ENCODE results near the gene MACROD1. TPM values are rescaled to one million over a fixed set of nuclear protein-coding genes. Genes with fewer than 3 reads are reported as not detected.

The MACROD1 gene
- total RNA-seq = 5.6 and 7.8 TPM in 2 replicates

DNA sequence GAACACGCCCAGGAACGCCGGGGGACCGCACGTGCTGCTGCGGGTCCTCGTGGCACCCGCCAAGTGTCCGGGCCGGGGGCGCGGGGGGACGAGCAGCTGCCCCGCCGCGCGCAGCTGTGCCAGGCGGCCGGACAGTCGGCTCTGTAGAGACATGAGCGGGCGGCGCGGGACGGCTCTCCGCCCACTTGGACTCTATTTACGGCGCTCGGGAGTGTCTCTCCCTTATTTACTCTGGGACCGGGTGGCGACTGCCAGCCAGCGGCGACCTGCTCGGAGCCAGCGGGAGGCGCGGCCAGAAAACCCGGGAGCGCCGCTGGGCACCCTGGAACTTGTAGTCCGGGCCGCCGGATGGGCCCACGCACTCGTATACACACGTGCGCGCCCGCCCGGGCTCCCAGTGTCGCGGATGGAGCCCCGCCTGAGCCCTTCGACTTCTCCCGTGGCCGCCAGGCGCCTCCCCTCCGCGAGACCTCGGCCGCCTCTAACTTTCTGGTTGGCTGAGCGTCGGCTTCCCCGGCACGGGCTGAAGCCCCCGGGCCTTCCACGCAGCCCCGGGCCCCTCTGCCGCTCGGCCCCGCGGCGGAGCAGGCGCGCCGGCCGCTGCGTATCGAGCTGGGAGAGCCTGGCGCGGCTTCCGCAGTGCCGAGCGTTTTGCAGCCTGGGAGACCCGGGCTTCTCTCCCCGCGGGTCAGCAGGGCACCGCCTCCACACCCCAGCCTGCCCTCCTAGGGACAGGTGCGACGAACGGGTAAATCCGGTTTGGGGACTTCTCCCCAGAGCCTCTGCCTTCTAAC lies at the start of gene MACROD1:
Gene MACROD1 (minus strand): TSS at position 272 of the 794 bp plus-strand sequence. CDS start 119 bp downstream, at position 153.
- intact Hi-C loops (cut with micrococcal nuclease) = loop anchor here (1.0 to 5.0 kb wide), 5 partner anchors 19 to 484 kb away; partner anchors contain the start of genes OTUB1 and RTN3

DNA sequence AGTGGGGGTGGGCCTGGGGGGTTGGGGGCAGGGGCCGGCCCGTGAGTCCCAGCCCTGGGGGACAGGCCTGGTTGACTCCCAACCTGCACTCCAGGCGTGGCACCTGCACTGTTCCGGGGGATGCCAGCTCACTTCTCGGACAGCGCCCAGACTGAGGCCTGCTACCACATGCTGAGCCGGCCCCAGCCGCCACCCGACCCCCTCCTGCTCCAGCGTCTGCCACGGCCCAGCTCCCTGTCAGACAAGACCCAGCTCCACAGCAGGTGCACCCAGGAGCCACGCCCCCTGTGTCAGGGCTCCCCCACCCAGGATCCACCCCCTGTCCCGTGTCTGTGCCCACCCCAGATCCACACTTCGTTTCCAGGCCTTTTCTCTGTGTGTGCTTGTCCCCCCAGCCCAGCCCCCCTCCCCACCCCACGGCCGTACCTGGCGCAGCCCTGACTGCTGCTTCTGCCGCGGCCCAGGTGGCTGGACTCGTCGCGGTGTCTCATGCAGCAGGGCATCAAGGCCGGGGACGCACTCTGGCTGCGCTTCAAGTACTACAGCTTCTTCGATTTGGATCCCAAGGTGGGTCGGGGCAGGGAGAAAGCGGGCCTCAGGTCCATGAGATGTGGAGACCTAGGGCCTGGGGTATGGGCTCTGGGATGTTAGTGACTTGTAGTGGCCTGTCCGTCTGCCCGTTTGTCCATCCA lies 45.4 kb upstream of the MACROD1 start:
- intact Hi-C loops (cut with micrococcal nuclease) = no loop called here

DNA sequence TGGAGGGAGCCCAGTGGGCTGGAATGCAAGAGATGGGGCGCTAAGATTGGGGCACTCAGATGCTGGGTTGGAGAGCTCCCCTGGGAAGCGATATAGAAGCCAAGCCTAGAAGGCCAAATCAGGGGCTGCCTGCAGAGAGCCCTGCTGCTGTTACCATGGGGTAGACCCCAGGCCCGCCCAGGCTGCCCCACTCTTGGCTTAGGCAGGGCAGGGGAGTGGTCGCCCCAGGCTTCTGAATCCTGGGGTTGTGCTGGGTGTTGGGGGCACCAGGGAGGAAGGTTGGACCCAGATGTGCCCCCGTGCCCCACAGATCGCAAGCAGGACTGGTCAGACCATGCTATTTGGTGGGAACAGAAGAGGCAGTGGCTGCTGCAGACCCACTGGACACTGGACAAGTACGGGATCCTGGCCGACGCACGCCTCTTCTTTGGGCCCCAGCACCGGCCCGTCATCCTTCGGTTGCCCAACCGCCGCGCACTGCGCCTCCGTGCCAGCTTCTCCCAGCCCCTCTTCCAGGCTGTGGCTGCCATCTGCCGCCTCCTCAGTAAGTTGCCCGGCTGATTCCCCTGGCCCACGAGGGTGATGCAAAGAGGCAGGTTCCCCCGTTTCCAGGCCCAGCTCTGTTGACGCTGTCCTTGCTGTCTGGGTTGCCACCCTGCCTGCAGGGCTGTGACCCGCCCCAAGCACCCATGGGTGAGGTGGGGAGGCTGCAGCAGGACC lies 44.5 kb upstream of the MACROD1 start:
- intact Hi-C loops (cut with micrococcal nuclease) = no loop called here

- intact Hi-C loops (cut with micrococcal nuclease) = no loop called here
Measured at GRCh38 chr11:64209563-64209843, 43.6 kb upstream of the MACROD1 start.

- intact Hi-C loops (cut with micrococcal nuclease) = no loop called here
Measured at GRCh38 chr11:64208796-64209562, 43.1 kb upstream of the MACROD1 start.

- intact Hi-C loops (cut with micrococcal nuclease) = no loop called here
Measured at GRCh38 chr11:64208086-64208795, 42.3 kb upstream of the MACROD1 start.

DNA sequence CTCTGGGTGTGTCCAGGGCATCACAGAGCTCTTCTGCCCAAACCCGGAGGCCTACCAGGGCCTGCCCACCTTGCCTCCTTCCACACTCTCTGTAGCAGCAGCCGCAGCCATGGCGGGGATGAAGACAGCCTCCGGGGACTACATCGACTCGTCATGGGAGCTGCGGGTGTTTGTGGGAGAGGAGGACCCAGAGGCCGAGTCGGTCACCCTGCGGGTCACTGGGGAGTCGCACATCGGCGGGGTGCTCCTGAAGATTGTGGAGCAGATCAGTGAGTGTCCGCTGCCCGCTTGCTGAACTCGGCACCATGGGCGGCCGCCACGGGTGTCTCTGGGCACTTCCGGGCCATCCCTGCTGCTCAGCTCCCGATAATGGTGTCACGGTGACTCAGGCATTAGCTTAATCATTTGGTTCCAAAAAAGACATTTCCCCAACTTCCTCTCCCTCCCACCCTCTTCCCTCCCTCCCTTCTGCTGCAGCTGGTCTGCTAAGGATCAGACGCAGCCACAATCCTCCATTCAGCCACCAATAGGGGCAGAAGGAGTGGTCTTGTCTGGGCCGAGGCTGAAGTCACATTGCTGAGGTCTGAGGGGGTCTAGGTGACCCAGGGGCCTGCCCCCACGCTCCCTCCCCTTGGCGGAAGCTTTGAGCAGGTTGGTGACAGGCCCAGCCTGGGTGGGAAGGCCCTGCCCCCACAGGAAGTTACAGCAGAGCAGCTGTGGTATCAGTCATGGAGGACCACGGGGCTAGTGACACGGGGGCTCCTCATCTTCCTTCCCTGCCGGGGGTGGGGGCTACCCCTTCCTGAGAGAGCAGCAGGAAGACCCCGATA lies 41.6 kb upstream of the MACROD1 start:
- intact Hi-C loops (cut with micrococcal nuclease) = loop anchor here (1.0 kb wide), 5 partner anchors 19 to 98 kb away; partner anchors contain the start of genes DNAJC4, ESRRA, FKBP2 and NUDT22

GRCh38 chr11:64206457-64207255 lies 40.7 kb upstream of the MACROD1 start, which contains the start of gene FERMT3:
FERMT3 (plus strand) TSS chr11:64206721; CDS start chr11:64207365, 644 bp downstream.
- intact Hi-C loops (cut with micrococcal nuclease) = loop anchor here (1.0 kb wide), 6 partner anchors 20 to 99 kb away; partner anchors contain the start of genes DNAJC4, ESRRA, FKBP2 and NUDT22

- intact Hi-C loops (cut with micrococcal nuclease) = loop anchor here (1.0 kb wide), 3 partner anchors 47 to 100 kb away; partner anchors contain the start of genes BAD and PLCB3
Measured at GRCh38 chr11:64204464-64204989, 38.6 kb upstream of the MACROD1 start.

DNA sequence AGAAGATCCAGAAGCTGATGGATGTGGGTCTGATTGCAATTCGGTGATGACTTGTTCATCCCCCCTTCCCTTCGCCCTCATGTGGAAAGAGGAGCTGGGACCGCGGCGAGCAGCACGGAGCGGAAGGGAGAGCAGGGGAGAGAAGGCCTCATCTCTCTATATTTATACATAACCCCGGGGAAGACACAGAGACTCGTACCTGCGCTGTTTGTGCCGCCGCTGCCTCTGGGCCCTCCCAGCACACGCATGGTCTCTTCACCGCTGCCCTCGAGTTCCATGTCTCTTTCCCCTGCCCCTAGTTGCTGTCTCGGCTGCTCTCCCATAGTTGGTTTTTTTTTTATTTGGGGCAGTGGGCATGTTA lies 38.1 kb upstream of the MACROD1 start:
- intact Hi-C loops (cut with micrococcal nuclease) = loop anchor here (1.0 kb wide), 3 partner anchors 47 to 100 kb away; partner anchors contain the start of genes BAD and PLCB3

- intact Hi-C loops (cut with micrococcal nuclease) = loop anchor here (1.0 kb wide), 3 partner anchors 48 to 101 kb away; partner anchors contain the start of genes BAD and PLCB3
Measured at GRCh38 chr11:64203421-64204079, 37.6 kb upstream of the MACROD1 start.

GRCh38 chr11:64202992-64203391 lies 37.1 kb upstream of the MACROD1 start:
- intact Hi-C loops (cut with micrococcal nuclease) = no loop called here

GRCh38 chr11:64201543-64201942 lies 35.6 kb upstream of the MACROD1 start:
- intact Hi-C loops (cut with micrococcal nuclease) = no loop called here

DNA sequence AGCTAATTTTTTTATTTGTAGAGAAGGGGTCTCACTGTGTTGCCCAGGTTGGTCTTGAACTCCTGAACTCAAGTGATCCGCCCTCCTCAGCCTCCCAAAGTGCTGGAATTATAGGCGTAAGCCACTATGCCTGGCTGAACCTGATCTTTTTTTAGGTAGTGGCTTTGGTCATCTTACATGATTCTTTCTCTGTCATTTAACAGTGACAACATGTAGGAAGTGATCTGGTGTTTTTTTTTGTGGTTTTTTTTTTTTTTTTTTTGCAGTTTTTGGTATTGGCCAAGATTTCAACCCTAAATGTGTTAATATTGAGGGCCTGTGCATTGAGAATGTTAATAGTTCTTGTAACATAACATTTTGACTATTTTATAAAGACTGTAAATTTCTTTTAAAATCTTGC lies 32.6 kb upstream of the MACROD1 start:
- intact Hi-C loops (cut with micrococcal nuclease) = no loop called here

GRCh38 chr11:64196626-64197025 lies 30.7 kb upstream of the MACROD1 start:
- intact Hi-C loops (cut with micrococcal nuclease) = no loop called here

- intact Hi-C loops (cut with micrococcal nuclease) = no loop called here
Measured at GRCh38 chr11:64192434-64192833, 26.5 kb upstream of the MACROD1 start.

DNA sequence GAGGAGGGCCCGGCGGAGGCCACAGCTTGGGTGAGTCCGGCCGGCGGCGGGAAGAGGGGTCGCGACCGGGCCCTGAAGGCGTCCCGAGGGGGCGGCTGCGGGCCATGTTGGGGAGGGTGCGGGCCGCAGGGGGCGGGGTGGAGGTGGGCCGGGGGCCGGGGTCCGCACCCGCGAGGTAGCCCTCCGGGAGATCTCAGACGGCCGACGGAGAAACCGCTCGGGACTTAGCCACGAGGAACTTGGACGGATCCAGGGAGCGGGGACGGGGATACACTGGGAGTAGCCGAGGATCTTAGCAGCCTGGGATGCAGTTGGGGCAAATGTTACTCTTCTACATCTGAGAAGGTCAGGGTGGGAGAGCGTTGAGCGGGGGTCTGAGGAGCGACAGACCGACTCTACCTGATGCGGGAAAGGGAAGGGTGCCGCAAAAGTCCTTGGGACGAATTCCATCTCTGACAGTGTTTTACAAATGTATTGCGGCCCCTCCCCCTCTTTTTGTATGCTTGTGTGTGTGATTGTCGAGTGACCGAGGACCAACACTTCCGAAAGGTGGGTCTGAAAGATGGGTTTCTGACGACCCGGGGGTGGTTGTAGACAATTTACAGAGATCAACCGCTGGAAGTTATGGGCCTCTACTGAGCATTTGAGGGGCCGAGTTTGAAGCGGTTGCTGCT lies 20.7 kb upstream of the MACROD1 start:
- intact Hi-C loops (cut with micrococcal nuclease) = loop anchor here (1.0 to 10.0 kb wide), 6 partner anchors 21 to 1592 kb away; partner anchors contain the start of genes BSCL2, DNAJC4, GNG3 and NAA40
